Measurements from ENCODE around the gene MOCS1. TPM values are rescaled to one million over a fixed set of nuclear protein-coding genes. Genes with fewer than 3 reads are reported as not detected.

MOCS1 gene
- polyA plus RNA-seq, 1 of the 3 experiments (the other 2 are of a cell fraction) = 4.2 TPM

GRCh38 chr6:39917329-39917728 lies 16.9 kb downstream of the MOCS1 start:
- H2AFZ ChIP-seq (ENCODE audit: low read depth) = no peak overlapping the region
- CTCF ChIA-PET = no interaction called here
- WGBS (ENCODE audit: low lambda C conversion rate) = 61% methylated on average over 4 of the region's 4 CpGs
- no peak overlapping the region for H3K4me2 ChIP-seq
- no peak for TF ChIP-seq JUND (IDR thresholded peaks at IDR 0.05)
- no peak for TF ChIP-seq FOXJ3 (CRISPR knock-in tag; IDR thresholded peaks at IDR 0.05)
- TF ChIP-seq USF2 (IDR thresholded peaks at IDR 0.05; ENCODE audit: borderline replicate concordance, low read depth, low read length) = no peak
- TF ChIP-seq TAF1 (IDR thresholded peaks at IDR 0.05; ENCODE audit: borderline replicate concordance, low read depth, low read length) = no peak
- no peak for TF ChIP-seq SIN3A (IDR thresholded peaks at IDR 0.05; ENCODE audit: borderline replicate concordance, low read depth, low read length)
- TF ChIP-seq RCOR1 (IDR thresholded peaks at IDR 0.05; ENCODE audit: low read length) = no peak
- TF ChIP-seq POLR2AphosphoS5 (IDR thresholded peaks at IDR 0.05; ENCODE audit: low read depth, low read length) = no peak
- no peak for TF ChIP-seq EP300 (IDR thresholded peaks at IDR 0.05; ENCODE audit: borderline replicate concordance in 1 of 2, low read depth in 1 of 2, low read length in 1 of 2)
- TF ChIP-seq EZH2phosphoT487 (IDR thresholded peaks at IDR 0.05; ENCODE audit: borderline replicate concordance, low read depth) = no peak
- no peak for TF ChIP-seq RFX5 (IDR thresholded peaks at IDR 0.05; ENCODE audit: low read length)
- TF ChIP-seq USF1 (IDR thresholded peaks at IDR 0.05; ENCODE audit: borderline replicate concordance, low read depth) = no peak
- no peak for TF ChIP-seq NFIC (IDR thresholded peaks at IDR 0.05; ENCODE audit: borderline replicate concordance)
- no peak overlapping the region for H3K4me3 ChIP-seq (ENCODE audit: low read depth in 2 of 2, low read length in 1 of 2)
- DNase-seq = no peak
- H3K9me2 ChIP-seq = no peaks in the 10 kb centered on the region
- H3K27me3 ChIP-seq (ENCODE audit: insufficient read depth) = no peaks in the 10 kb centered on the region
- no peaks in the 10 kb centered on the region for H3F3A ChIP-seq (replicated peaks; ENCODE audit: insufficient read depth)
- no peaks in the 10 kb centered on the region for H3K36me3 ChIP-seq (replicated peaks in 1 of 2; ENCODE audit: control insufficient read depth in 1 of 2, insufficient read depth in 2 of 2, low read length in 1 of 2)
- H3K27ac ChIP-seq (ENCODE audit: low read depth in 2 of 2, low read length in 1 of 2) = no peak overlapping the region
- H4K20me1 ChIP-seq (ENCODE audit: insufficient read depth) = no peaks in the 10 kb centered on the region
- H3K79me2 ChIP-seq (ENCODE audit: insufficient read depth) = no peaks in the 10 kb centered on the region
- H3K4me1 ChIP-seq (ENCODE audit: control insufficient read depth in 1 of 2, insufficient read depth in 2 of 2, low read depth in 1 of 2, low read length in 1 of 2) = no peaks in the 10 kb centered on the region
- POLR2A ChIA-PET = no interaction called here
- H3K9me3 ChIP-seq = no peaks in the 10 kb centered on the region
- H3K9ac ChIP-seq = no peak overlapping the region

GRCh38 chr6:39915866-39916265 lies 18.4 kb downstream of the MOCS1 start:
- H3K27ac ChIP-seq (ENCODE audit: low read depth in 2 of 2, low read length in 1 of 2) = no peak overlapping the region
- no peaks in the 10 kb centered on the region for H3K79me2 ChIP-seq (ENCODE audit: insufficient read depth)
- no peak overlapping the region for H3K9ac ChIP-seq
- TF ChIP-seq CTCF (IDR thresholded peaks at IDR 0.05) (no peak), NRF1 (IDR thresholded peaks at IDR 0.05; ENCODE audit: low read depth, low read length) (no peak), USF1 (IDR thresholded peaks at IDR 0.05; ENCODE audit: borderline replicate concordance, low read depth) (no peak), CHD2 (IDR thresholded peaks at IDR 0.05; ENCODE audit: low read length, partially characterized antibody) (no peak), SIN3A (IDR thresholded peaks at IDR 0.05; ENCODE audit: borderline replicate concordance, low read depth, low read length) (no peak), YY1 (IDR thresholded peaks at IDR 0.05; ENCODE audit: low read depth) (no peak), RCOR1 (IDR thresholded peaks at IDR 0.05; ENCODE audit: low read length) (no peak)
- H2AFZ ChIP-seq (ENCODE audit: low read depth) = no peak overlapping the region
- H3K4me3 ChIP-seq (ENCODE audit: low read depth in 2 of 2, low read length in 1 of 2) = no peak overlapping the region
- POLR2A ChIA-PET = no interaction called here
- CTCF ChIA-PET = interaction anchor here (1.1 to 1.8 kb wide), 3 partner anchors 23 to 553 kb away, joined by 3 to 7 read pairs (median 4); no protein-coding TSS in a partner anchor
- H3K36me3 ChIP-seq (replicated peaks in 1 of 2; ENCODE audit: control insufficient read depth in 1 of 2, insufficient read depth in 2 of 2, low read length in 1 of 2) = no peaks in the 10 kb centered on the region
- 90% methylated on average over 5 of the region's 5 CpGs for WGBS (ENCODE audit: low lambda C conversion rate)
- H3K4me1 ChIP-seq (ENCODE audit: control insufficient read depth in 1 of 2, insufficient read depth in 2 of 2, low read depth in 1 of 2, low read length in 1 of 2) = no peaks in the 10 kb centered on the region
- no peak overlapping the region for H3K4me2 ChIP-seq
- H3K9me3 ChIP-seq = no peaks in the 10 kb centered on the region
- no peaks in the 10 kb centered on the region for H3K27me3 ChIP-seq (ENCODE audit: insufficient read depth)
- H3K9me2 ChIP-seq = no peaks in the 10 kb centered on the region
- DNase-seq = no peak
- no peaks in the 10 kb centered on the region for H3F3A ChIP-seq (replicated peaks; ENCODE audit: insufficient read depth)
- H4K20me1 ChIP-seq (ENCODE audit: insufficient read depth) = no peaks in the 10 kb centered on the region

Measured in SK-N-SH (cell line).